GM19043 (cell line): ENCODE data around the gene PRKCA.

Source experiments
- ATAC-seq: cut with Tn5 transposase; IDR thresholded peaks from one replicate; pipeline ENCODE4 v1.9.1; 2021; ENCODE audit warnings: low read depth; ENCODE audit not compliant: unreplicated experiment

Gene PRKCA

GRCh38 chr17:66836063-66837005 is 533.9 kb downstream of the PRKCA start:
- no peak for ATAC-seq

GRCh38 chr17:66837226-66837625 is 534.8 kb downstream of the PRKCA start:
- ATAC-seq: no peak

- ATAC-seq: no peak
Observed at GRCh38 chr17:66837885-66838665, 535.7 kb downstream of the PRKCA start.

GRCh38 chr17:66839616-66840015 is 537.2 kb downstream of the PRKCA start:
- ATAC-seq: no peak

GRCh38 chr17:66840061-66840460 is 537.6 kb downstream of the PRKCA start:
- no peak for ATAC-seq

- no peak for ATAC-seq
Observed at GRCh38 chr17:66841328-66841727, 538.9 kb downstream of the PRKCA start.

- no peak for ATAC-seq
Observed at GRCh38 chr17:66841744-66842143, 539.3 kb downstream of the PRKCA start.

GRCh38 chr17:66842505-66842904 is 540.1 kb downstream of the PRKCA start:
- no peak for ATAC-seq

- ATAC-seq: no peak
Observed at GRCh38 chr17:66842959-66843358, 540.5 kb downstream of the PRKCA start.

GRCh38 chr17:66843627-66844026 is 541.2 kb downstream of the PRKCA start:
- no peak for ATAC-seq

GRCh38 chr17:66847704-66848103 is 545.3 kb downstream of the PRKCA start:
- ATAC-seq: no peak

GRCh38 chr17:66848496-66848895 is 546.1 kb downstream of the PRKCA start:
- no peak for ATAC-seq

- no peak for ATAC-seq
Observed at GRCh38 chr17:66849032-66849655, 546.7 kb downstream of the PRKCA start.

- no peak for ATAC-seq
Observed at GRCh38 chr17:66849851-66850580, 547.6 kb downstream of the PRKCA start.

GRCh38 chr17:66850692-66851091 is 548.3 kb downstream of the PRKCA start:
- no peak for ATAC-seq

GRCh38 chr17:66855204-66855603 is 552.8 kb downstream of the PRKCA start:
- ATAC-seq: no peak

- ATAC-seq: no peak
Observed at GRCh38 chr17:66858226-66859083, 556.0 kb downstream of the PRKCA start.

- ATAC-seq: no peak
Observed at GRCh38 chr17:66859353-66859752, 556.9 kb downstream of the PRKCA start.

- ATAC-seq: no peak
Observed at GRCh38 chr17:66860204-66860603, 557.8 kb downstream of the PRKCA start.
